Osteocyte (in vitro differentiated cells): Measurements from ENCODE around the gene KRT80. TPM values are rescaled to one million over a fixed set of nuclear protein-coding genes. Genes with fewer than 3 reads are reported as not detected.

Experiments used
- DNase-seq: peaks from one replicate; pipeline ENCODE4 v3.0.0; 2021; ENCODE audit warnings: mixed read lengths; ENCODE audit not compliant: unreplicated experiment; ENCODE audit errors: extremely low spot score
- H3K27ac Mint-ChIP-seq: one replicate; pipeline ENCODE4 v1.8.0; 2021; ENCODE audit warnings: mild to moderate bottlenecking, mixed read lengths; ENCODE audit not compliant: unreplicated experiment
- H3K27me3 Mint-ChIP-seq: one replicate; pipeline ENCODE4 v1.8.0; 2021; ENCODE audit warnings: mixed read lengths; ENCODE audit not compliant: unreplicated experiment
- H3K36me3 Mint-ChIP-seq: one replicate; pipeline ENCODE4 v1.8.0; 2021; ENCODE audit warnings: mixed read lengths; ENCODE audit not compliant: unreplicated experiment
- H3K4me1 Mint-ChIP-seq: one replicate; pipeline ENCODE4 v1.8.0; 2021; ENCODE audit warnings: mixed read lengths; ENCODE audit not compliant: unreplicated experiment
- H3K4me3 Mint-ChIP-seq: one replicate; pipeline ENCODE4 v1.8.0; 2021; ENCODE audit warnings: mild to moderate bottlenecking, moderate library complexity, mixed read lengths; ENCODE audit not compliant: unreplicated experiment
- H3K9me3 Mint-ChIP-seq: one replicate; pipeline ENCODE4 v1.8.0; 2021; ENCODE audit warnings: mixed read lengths; ENCODE audit not compliant: unreplicated experiment
- total RNA-seq: library from RNA; stranded (reverse); gene quantifications from 2 replicates; pipeline ENCODE4 v1.2.1, GENCODE V29; 2021
- TF ChIP-seq, protein P1 (sequence below): fragments of 200-600 bp; sonication (generic); IDR thresholded peaks from 2 replicates; pipeline ENCODE4 v1.5.0; 2021; ENCODE audit warnings: antibody characterized with exemption, mild to moderate bottlenecking, moderate library complexity

The KRT80 gene
- total RNA-seq, 1 donor from 2014 or later, result 9.9 TPM

DNA sequence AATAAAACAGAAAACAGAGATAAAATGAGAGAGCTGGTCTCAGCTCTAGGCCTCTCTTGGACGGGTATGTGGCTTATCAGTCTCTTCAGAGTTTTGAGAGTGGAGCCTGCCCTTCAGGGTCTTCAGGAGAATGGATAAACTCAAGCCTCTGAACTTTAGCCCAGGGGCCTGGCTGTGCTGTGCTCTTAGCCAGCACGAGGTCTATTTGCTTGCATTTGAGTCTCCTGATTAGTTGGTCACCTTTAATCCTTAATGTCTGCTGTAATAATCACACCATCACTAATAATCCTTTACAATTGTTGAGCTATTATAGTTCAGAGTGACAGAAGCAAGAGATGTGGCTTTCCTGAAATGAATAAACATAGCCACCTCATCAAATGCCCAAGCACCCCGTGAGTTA, 24.3 kb downstream of the KRT80 start:
- Mint-ChIP-seq H3K4me1 (peaks cover 69% of the 10 kb centered on the region), H3K27ac (peak overlapping the region; percentile 25), H3K9me3 (no peaks in the 10 kb centered on the region), H3K36me3 (no peaks in the 10 kb centered on the region), H3K27me3 (no peaks in the 10 kb centered on the region), H3K4me3 (no peak overlapping the region)
- DNase-seq, result no peak
- TF ChIP-seq, protein P1, sequence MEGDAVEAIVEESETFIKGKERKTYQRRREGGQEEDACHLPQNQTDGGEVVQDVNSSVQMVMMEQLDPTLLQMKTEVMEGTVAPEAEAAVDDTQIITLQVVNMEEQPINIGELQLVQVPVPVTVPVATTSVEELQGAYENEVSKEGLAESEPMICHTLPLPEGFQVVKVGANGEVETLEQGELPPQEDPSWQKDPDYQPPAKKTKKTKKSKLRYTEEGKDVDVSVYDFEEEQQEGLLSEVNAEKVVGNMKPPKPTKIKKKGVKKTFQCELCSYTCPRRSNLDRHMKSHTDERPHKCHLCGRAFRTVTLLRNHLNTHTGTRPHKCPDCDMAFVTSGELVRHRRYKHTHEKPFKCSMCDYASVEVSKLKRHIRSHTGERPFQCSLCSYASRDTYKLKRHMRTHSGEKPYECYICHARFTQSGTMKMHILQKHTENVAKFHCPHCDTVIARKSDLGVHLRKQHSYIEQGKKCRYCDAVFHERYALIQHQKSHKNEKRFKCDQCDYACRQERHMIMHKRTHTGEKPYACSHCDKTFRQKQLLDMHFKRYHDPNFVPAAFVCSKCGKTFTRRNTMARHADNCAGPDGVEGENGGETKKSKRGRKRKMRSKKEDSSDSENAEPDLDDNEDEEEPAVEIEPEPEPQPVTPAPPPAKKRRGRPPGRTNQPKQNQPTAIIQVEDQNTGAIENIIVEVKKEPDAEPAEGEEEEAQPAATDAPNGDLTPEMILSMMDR, result no peak

DNA sequence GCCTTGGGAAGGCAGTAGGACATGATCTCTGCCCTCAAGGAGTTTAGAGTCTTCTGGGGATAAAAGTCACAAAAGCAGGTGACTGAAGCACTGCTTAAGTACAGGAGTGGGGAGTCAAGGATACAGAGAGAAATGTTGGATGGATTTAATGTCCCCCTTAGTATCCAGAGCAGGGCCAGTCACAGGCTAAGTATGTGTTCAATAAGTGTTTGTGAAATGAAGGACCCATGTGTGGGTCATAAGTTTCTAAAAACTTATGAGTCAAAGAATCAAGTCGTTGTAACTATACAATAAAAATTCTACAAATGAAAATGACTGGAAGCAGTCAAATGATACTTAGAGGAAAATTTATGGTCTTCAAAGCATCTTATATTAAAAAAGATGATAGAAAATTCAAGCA, 25.1 kb downstream of the KRT80 start:
- H3K9me3 Mint-ChIP-seq, result no peaks in the 10 kb centered on the region
- peak overlapping the region; percentile 21 for H3K27ac Mint-ChIP-seq
- peaks cover 66% of the 10 kb centered on the region for H3K4me1 Mint-ChIP-seq
- H3K27me3 Mint-ChIP-seq, result no peaks in the 10 kb centered on the region
- H3K36me3 Mint-ChIP-seq, result no peaks in the 10 kb centered on the region
- H3K4me3 Mint-ChIP-seq, result no peak overlapping the region
- DNase-seq, result no peak
- TF ChIP-seq, protein P1, result no peak

DNA sequence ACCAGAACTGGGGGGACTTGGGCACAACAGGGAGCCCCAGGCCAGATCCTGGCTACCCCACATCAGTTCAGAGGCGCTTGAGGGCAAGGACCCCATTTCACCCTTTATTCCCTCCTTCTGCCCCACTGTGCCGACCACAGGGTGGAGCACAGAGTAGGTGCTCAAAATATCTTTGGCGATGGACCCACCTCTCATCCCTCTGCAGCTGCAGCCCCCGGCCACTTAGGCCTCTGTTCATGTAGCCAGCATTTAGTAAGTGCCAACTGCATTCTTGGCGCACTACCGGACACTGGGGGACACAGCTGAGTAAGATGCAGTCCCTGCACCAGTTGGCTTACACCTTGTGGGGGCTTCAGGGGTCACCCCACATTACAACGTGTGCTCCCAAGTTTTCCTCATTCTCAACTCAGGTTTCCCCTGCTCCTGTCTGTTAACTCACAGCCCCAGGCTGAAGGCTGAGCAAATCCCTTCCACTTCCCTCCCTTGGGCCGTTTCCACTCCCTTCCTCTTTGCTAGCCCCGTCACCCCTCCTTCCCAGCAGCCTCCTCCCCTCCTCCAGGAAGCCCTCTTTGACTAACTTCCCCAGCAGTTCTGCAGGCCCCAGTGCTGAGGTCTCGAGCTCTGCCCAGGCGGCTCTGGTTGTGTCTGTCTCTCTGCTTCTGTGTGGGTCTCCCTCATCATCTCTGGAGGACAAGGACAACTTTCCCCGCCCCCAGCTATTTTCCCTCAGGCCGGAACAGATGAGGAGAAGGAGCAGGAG, 26.5 kb downstream of the KRT80 start:
- no peaks in the 10 kb centered on the region for H3K36me3 Mint-ChIP-seq
- no peaks in the 10 kb centered on the region for H3K27me3 Mint-ChIP-seq
- TF ChIP-seq, protein P1, result no peak
- peaks cover 65% of the 10 kb centered on the region for H3K4me1 Mint-ChIP-seq
- DNase-seq, result no peak
- no peaks in the 10 kb centered on the region for H3K9me3 Mint-ChIP-seq
- H3K27ac Mint-ChIP-seq, result peak overlapping the region; percentile 54
- no peak overlapping the region for H3K4me3 Mint-ChIP-seq

DNA sequence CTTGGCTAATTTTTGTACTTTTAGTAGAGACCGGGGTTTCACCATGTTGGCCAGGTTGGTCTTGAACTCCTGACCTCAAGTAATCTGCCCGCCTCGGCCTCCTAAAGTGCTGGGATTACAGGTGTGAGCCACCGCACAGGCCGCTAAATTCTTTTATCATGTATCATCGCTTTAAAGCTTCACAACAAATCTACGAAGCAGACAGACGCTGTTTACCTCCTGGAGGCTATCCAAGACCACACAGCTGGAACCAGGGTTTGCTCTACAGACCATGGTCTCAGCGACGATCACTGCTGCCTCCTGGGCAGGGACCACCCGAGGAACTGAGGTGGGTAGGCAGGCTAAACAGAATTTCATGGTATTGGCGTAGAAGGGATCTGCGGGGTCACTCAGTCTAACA, 27.2 kb downstream of the KRT80 start:
- no peak overlapping the region for H3K4me3 Mint-ChIP-seq
- peaks cover 58% of the 10 kb centered on the region for H3K4me1 Mint-ChIP-seq
- H3K27me3 Mint-ChIP-seq, result no peaks in the 10 kb centered on the region
- H3K27ac Mint-ChIP-seq, result peak overlapping the region; percentile 10
- H3K36me3 Mint-ChIP-seq, result no peaks in the 10 kb centered on the region
- TF ChIP-seq, protein P1, result no peak
- H3K9me3 Mint-ChIP-seq, result no peaks in the 10 kb centered on the region
- DNase-seq, result no peak

DNA sequence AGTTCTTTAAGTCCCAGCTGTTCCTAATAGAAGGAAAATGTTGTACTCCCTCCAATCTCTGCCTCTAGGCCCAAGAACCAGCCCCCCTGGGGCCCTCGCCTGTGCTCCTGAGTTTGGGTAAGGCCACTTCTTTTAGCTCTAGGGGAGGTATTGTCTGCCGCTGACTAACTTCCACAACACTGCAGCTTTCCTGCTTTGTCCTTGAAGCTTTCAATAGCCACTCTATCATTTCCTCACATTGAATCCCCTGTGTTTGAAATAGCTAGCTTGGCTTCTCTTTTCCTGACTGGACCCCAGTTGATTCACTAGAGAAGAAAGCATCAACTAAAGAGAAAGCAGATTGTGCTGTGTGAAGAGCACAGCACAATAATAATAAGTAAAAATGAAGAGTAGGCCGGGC, 28.8 kb downstream of the KRT80 start:
- Mint-ChIP-seq H3K4me3 (no peak overlapping the region), H3K36me3 (no peaks in the 10 kb centered on the region), H3K27me3 (no peaks in the 10 kb centered on the region), H3K9me3 (no peaks in the 10 kb centered on the region), H3K27ac (peak overlapping the region; percentile 91), H3K4me1 (peaks cover 42% of the 10 kb centered on the region)
- TF ChIP-seq, protein P1, result no peak
- DNase-seq, result no peak
